Fibroblast of the aortic adventitia (primary cell): ENCODE data around the gene PUS7. TPM values are rescaled to one million over a fixed set of nuclear protein-coding genes. Genes with fewer than 3 reads are reported as not detected.
"Not testable (repeated sequence)": the region's sequence is repeated elsewhere in the genome, so short reads cannot be mapped to it uniquely, and the experiment has no call there.

Experiments used
- DNase-seq: peaks from one replicate; pipeline ENCODE4 v3.0.0-alpha.2; 2010; ENCODE audit warnings: low read depth
- H3K4me3 ChIP-seq: 2 replicates; pipeline ENCODE4 v1.5.1; 2011; ENCODE audit warnings: low read depth, mild to moderate bottlenecking, control low read depth, low read length, moderate library complexity
- total RNA-seq: library from RNA; depleted of rRNA; stranded (reverse); fragments of >200 nt; gene quantifications from 2 replicates; pipeline ENCODE4 v1.2.3, GENCODE V29; 2012; ENCODE audit warnings: low replicate concordance
- TF ChIP-seq, protein P1 (sequence below): IDR thresholded peaks from 2 replicates; pipeline ENCODE4 v1.5.1; 2011; ENCODE audit warnings: mild to moderate bottlenecking, low read length, control low read depth, inconsistent platforms; ENCODE audit not compliant: insufficient read depth

Gene PUS7
- total RNA-seq, 1 donor: 22.8 TPM

DNA sequence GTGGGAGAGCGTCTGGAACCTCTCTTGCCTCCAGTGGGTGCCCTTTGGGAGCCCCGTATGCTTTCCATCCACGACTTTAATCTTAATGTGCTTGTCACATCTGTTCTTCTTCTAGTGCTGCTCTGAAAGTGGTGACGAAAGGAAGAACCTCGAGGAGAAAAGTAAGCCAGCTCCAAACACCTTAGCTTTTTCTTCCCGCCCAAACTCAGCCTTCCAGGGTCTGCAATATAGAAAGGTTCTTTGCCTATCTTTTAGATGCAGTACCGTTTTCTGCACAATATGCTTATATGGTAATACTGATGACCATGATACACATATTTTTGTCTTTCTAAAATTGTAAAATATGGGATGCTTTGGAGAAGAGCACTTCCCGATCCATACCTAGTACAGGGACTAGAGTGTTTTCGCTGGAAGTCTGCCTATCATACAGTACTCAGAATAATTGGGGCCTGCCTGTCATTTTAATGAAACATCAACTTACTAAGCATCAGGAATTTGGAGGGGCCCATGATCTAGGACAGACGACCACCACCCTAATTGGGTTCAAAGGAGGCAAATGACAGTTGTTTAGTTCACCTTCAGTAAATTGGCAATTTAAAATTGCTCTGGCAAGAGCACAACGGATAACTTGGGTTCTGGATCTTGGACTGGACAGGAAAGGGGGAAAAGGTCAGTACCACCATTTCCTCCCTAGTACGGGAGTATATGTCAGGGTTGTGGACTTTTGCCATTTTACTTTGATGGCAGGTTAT is 10.8 kb upstream of the PUS7 start:
- no peak for DNase-seq
- H3K4me3 ChIP-seq: peak overlapping the region; percentile 99
- TF ChIP-seq, protein P1, sequence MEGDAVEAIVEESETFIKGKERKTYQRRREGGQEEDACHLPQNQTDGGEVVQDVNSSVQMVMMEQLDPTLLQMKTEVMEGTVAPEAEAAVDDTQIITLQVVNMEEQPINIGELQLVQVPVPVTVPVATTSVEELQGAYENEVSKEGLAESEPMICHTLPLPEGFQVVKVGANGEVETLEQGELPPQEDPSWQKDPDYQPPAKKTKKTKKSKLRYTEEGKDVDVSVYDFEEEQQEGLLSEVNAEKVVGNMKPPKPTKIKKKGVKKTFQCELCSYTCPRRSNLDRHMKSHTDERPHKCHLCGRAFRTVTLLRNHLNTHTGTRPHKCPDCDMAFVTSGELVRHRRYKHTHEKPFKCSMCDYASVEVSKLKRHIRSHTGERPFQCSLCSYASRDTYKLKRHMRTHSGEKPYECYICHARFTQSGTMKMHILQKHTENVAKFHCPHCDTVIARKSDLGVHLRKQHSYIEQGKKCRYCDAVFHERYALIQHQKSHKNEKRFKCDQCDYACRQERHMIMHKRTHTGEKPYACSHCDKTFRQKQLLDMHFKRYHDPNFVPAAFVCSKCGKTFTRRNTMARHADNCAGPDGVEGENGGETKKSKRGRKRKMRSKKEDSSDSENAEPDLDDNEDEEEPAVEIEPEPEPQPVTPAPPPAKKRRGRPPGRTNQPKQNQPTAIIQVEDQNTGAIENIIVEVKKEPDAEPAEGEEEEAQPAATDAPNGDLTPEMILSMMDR: no peak

DNA sequence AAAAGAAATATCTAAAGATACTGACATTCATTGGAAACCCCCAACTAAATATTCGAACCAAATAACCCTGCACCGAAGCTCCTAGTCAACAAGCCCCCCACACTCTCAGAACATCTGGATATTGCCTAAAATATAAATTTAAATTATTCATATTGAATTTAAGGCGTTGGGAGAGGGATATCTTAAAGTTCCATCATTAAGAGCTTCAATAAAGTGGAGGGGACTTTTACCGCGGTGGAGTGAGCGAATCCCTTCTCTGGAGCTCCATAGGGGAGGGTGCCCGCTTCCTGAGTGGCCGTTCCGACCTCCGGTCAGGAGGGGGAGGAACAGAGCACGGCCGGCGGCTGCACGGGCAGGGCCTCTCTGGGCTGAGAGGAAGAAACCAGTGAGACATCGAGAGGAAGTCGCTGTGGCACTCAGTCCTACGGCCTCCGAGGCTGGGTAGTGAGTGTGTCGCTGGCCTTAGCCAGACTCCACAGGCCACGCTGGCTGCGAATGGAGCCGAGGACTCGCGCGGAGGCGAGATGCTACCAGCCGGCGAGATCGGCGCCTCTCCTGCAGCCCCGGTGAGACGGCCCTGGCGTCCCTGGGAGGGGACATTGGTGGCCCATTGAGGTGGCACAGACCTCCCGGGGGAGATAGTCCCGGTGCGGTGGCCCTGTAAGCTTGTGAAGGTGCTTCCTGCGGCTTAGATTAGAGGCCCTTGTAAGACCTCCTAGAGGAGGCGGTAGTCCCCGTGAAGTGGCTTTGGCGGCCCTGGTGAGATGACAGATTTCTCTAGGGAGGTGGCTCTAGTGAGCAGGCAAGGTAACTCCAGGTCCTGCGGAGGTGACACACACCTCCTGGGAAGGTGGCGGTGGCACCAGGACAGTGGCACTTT is 10.0 kb upstream of the PUS7 start, which contains the start of gene RINT1:
TSS of gene RINT1 (plus strand) at position 410 of the 880 bp plus-strand sequence. CDS start at position 525, 115 bp downstream.
- peak within 1 kb of the TSS; percentile 99 for H3K4me3 ChIP-seq
- TF ChIP-seq, protein P1: peak; percentile 82
- DNase-seq: peak; percentile 89

DNA sequence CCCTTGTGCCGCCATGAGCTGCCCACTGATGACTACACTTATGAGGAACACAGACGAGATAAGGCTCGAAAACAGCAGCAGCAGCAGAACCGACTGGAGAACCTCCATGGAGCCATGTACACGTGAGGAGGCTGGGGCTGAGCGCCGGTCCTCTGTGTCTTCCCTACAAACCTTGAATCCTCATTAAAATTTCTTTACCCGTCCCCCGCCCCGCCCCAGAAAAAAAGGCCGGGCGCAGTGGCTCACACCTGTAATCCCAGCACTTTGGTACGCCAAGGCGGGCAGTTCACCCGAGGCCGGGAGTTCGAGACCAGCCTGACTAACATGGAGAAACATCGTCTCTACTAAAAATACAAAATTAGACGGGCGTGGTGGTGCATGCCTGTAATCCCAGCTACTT is 8.5 kb upstream of the PUS7 start:
- DNase-seq: no peak
- TF ChIP-seq, protein P1: no peak
- no peak overlapping the region for H3K4me3 ChIP-seq

DNA sequence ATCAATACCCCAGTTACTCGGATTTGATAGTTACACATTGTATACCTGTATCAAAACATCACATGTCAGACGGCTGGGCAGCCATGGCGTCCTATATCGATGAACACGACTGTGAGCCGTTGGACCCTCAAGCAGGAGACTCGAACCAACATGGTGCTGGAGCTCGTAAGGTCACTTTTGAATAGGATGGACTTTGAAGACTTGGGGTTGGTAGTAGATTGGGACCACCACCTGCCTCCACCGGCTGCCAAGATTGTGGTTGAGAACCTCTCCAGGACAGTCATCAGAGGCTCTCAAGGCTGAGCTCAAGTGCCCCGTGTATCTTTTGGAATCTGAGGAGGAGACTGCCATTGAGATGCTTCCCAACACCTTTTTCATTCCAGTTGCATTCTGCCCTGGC is 8.1 kb upstream of the PUS7 start:
- H3K4me3 ChIP-seq: no peak overlapping the region
- no peak for DNase-seq
- TF ChIP-seq, protein P1: no peak

DNA sequence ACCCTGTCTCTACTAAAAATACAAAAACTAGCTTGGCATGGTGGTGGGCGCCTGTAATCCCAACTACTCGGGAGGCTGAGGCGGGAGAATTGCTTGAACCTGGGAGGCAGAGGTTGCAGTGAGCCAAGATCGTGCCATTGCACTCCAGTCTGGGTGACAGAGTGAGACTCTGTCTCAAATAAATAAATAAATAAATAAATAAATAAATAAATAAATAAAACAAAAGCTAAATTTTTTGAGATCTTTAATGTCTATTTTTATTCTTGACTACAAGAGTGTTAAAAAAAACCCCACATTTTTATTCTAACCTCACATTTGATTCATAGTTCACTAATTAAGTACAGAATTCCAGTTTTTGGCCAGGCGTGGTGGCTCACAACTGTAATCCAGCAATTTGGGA is 5.7 kb upstream of the PUS7 start:
- DNase-seq, H3K4me3 ChIP-seq: not testable (repeated sequence)

DNA sequence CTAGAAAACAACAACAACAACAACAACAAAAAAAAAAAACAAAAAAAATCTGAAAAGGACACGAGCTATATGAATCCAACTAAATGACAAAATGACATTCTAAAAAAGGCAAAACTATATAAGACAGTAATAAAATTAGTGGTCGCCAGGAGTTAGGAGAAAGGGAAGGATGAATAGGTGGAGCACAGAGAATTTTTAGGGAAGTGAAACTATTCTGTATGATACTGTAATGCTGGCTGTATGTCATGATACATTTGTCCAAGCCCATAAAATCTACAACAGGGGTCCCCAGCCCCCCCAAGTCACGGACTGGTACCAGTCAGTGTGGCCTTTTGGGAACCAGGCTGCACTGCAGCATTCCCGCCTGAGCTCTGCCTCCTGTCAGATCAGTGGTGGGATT is 2.8 kb upstream of the PUS7 start:
- DNase-seq: no peak
- H3K4me3 ChIP-seq: no peak overlapping the region
- TF ChIP-seq, protein P1: no peak

DNA sequence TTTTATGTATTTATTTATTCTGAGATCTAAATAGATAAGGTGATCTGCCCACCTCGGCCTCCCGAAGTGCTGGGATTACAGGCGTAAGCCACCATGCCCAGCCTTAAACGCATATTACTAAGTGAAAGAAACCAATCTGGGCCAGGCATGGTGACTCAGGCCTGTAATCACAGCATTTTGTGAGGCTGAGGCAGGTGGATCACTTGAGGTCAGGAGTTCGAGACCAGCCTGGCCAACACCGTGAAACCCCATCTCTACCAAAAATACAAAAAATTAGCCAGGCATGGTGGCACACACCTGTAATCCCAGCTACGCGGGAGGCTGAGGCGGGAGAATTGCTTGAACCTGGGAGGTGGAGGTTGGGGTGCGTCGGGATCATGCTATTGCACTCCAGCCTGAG is 2.4 kb upstream of the PUS7 start:
- DNase-seq, H3K4me3 ChIP-seq: not testable (repeated sequence)
